Activated CD8-positive, alpha-beta memory T cell treated with anti-CD3 and anti-CD28 coated beads, Interleukin-2, amount 50 U/mL, for 24 hours (primary cell): ENCODE data around the gene ARHGEF28.

Experiments
- DNase-seq: peaks from one replicate; pipeline ENCODE4 v3.0.0-alpha.2; 2020; ENCODE audit errors: extremely low read depth

The ARHGEF28 gene

DNA sequence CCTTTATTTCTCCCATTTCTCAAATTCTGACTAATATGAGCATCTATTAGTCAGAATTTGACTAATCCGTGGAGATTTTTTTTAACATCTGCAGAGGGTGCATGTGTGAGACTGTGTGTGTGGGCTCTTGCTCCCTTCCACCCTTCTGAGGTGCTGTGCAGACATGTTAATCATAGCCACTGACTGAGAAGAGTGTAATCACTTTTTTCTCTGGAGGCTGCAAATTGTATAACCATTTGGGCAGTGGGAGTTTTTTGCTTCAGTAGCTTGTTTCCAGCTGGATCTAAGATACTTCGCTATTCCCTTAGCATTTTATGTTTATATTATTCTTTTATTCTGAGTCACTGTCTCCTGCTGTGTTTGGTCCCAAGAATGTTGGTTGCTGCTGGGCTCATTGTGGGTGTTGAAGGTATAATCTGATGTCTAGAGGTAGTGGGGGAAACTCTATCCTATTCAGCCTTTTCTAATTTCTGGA, 66.2 kb downstream of the ARHGEF28 start:
- no peak for DNase-seq

DNA sequence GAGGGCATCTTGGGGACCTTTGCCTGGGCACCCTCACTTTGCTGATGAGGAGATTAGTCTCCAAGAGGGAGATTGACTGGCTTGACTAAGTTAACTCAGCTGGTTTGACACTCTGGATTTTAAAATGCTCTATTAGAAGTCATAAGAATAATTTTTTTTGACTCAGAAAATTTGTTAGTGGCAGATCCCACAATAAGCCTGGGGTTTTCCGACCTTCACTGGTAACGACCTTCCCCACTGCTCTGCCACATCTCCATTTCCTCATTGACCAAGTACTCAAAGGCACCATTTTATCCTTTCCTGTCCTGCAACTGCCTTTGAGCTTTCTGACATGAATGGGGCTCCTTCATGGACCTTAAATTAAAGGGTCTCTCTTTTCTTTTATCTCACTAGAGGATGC, 67.0 kb downstream of the ARHGEF28 start:
- DNase-seq, result no peak

- no peak for DNase-seq
Measured at GRCh38 chr5:73693573-73694061, 67.6 kb downstream of the ARHGEF28 start.

DNA sequence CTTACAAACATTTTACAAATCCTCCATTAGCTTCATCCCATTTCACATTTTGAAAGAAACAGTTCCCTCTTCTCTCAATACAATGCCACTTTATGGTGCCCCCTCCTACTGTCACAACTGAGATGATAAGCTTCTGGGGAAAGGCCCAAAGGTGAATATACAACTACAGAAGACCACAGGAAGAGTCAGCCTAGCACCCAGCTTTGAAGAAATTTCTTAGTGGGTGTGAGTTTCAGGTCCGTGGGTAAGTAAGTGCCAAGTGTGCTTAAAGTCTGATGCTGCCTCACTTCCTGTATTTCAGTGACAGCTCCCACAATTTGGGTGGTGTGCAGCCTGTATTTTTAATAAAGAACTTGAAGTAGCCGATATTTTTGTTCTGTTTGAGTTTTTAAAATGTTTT, 68.1 kb downstream of the ARHGEF28 start:
- DNase-seq, result no peak

DNA sequence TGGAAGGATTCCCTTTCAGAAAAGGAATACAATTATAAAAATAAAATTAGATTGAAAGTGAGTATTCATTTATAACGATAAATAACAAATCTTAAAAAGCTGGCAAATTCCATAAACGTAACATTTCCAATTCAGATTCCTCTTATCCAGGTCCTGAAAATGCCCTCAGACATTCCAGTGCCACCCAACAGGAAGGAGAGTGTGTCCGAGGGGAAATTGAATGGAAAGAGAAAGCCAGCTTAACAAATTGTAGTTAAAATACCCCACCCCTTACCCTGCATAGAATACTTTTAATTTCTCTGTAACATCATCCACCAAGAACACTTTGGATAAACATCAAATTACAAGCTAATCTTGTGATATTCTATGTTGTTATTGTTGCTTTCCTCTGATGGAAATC, 72.0 kb downstream of the ARHGEF28 start:
- DNase-seq, result no peak

GRCh38 chr5:73701566-73701965, 75.6 kb downstream of the ARHGEF28 start:
- no peak for DNase-seq

GRCh38 chr5:73702534-73702933, 76.5 kb downstream of the ARHGEF28 start:
- no peak for DNase-seq

GRCh38 chr5:73702951-73703350, 77.0 kb downstream of the ARHGEF28 start:
- DNase-seq, result no peak

GRCh38 chr5:73705364-73705763, 79.4 kb downstream of the ARHGEF28 start:
- no peak for DNase-seq

- no peak for DNase-seq
Measured at GRCh38 chr5:73706963-73707362, 81.0 kb downstream of the ARHGEF28 start.

DNA sequence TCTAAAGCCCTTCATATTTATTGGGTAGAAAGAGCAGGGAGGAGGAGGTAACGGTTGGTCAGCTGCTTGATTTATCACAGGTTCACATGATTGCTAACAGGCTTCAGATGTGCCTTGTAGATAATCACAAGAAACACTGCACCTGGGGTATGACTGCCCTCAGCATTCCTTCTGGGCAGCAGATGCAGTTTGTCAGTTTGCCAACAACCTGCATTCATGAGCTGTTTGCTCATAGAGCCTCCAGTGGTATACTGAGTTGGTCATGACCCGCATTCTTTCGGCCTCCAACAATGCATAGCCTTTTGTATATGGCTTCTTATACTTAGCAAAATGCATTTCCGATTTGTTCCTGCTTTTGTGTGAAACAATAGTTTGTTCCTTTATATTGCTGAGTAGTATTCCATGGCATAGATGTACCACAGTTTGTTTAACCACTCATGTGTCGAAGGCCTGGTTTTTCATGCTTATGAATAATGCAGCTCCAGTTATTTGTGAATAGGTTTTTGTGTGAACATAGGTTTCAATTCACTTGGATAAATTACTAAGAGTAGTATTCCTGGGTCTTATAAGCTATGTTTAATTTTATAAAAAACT, 83.6 kb downstream of the ARHGEF28 start:
- no peak for DNase-seq

GRCh38 chr5:73716284-73716808, 90.3 kb downstream of the ARHGEF28 start:
- no peak for DNase-seq

- DNase-seq, result no peak
Measured at GRCh38 chr5:73718762-73719161, 92.8 kb downstream of the ARHGEF28 start.

GRCh38 chr5:73719632-73720031, 93.6 kb downstream of the ARHGEF28 start:
- DNase-seq, result no peak

GRCh38 chr5:73722231-73722630, 96.2 kb downstream of the ARHGEF28 start:
- no peak for DNase-seq

GRCh38 chr5:73726071-73726470, 100.1 kb downstream of the ARHGEF28 start:
- no peak for DNase-seq

DNA sequence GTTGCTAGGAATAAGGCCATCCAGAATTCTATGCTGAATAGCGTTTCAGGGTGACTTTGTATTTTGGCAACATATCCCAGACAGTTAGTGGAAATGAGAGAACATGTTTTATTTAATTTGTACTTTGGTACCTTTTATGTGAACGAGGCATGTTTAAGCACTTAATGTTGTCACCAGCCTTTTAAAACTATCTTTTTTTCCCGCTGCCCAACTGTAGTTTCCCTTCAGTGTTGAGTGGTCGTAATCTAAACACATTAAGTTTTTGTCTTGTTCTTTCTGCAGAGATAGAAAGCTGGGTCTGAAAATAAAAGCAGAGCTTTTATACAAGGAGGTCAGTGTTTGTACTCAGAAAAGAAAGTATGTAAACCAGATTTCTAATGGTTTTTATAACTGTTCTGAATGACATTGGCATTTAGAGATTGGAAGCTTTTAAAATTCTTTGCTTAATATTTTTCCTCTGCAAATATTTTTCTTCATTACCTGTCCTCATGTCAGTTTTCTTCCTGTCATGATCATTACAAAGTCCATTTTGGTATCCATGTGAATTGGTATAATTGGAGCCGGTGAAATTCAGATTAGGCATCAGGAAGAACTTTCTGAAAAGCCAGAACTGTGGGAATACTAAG, 100.7 kb downstream of the ARHGEF28 start:
- DNase-seq, result no peak

- no peak for DNase-seq
Measured at GRCh38 chr5:73727470-73727869, 101.5 kb downstream of the ARHGEF28 start.

DNA sequence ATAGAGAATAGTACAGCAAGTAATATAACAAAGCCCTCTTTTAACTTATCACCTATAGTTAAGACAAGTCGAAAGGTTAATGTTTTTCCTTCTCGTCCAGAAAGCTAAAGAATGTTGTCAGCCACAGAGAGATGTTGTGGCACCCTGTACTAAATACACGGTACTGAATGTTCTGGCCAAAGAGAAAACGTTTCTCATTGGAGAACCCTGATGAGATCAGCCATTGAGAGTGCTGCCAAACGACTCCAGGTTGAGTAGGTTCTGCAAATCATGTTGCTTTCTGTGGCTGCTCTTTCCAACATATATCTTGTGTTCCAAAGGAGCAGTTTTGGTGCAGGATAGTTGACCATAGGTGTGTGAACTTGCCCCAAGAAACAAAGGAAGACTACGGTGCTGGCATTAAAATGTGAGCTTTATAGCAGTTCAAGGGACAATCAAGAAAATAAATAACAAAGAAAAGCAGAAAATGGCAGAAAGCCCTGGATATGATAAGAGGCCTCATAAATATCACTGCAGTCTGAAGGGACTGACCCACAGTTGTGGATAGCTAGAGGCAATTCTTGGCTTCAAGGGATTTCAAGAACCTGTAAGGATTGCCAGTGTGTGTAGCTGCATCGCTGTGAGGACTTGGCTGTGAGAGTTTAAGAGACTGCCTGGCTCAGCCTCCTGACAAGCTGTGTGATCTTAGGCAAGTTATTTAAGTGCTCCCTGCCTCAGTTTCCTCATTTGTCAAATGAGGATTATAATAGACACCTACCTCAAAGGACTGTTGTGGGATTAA, 102.7 kb downstream of the ARHGEF28 start:
- DNase-seq, result no peak

GRCh38 chr5:73729329-73729728, 103.3 kb downstream of the ARHGEF28 start:
- no peak for DNase-seq

- no peak for DNase-seq
Measured at GRCh38 chr5:73732045-73732444, 106.0 kb downstream of the ARHGEF28 start.

GRCh38 chr5:73733219-73733618, 107.2 kb downstream of the ARHGEF28 start:
- DNase-seq, result no peak
